HepG2 (cell line): ENCODE results near the gene TRIM67. TPM values are rescaled to one million over a fixed set of nuclear protein-coding genes. Genes with fewer than 3 reads are reported as not detected.

Experiments
- DR1 ChIP-seq: sonication (generic); formaldehyde crosslinking; IDR thresholded peaks from 2 replicates; pipeline ENCODE4 v1.8.0; 2021; ENCODE audit warnings: mild to moderate bottlenecking, missing genetic modification reagents, inconsistent platforms
- EP300 ChIP-seq, 3 experiments: sonication (generic) in 1 of 3; formaldehyde crosslinking in 1 of 3; IDR thresholded peaks; 2 replicates each; pipeline versions ENCODE4 v1.5.1 to v1.6.1; 2011 to 2020; ENCODE audit warnings: low read depth in 2 of 3, low read length in 2 of 3, borderline replicate concordance in 1 of 3, improper control_type of control experiment in 1 of 3, mild to moderate bottlenecking in 1 of 3, missing genetic modification reagents in 1 of 3, moderate library complexity in 1 of 3
- FOXA3 ChIP-seq: IDR thresholded peaks from 2 replicates; pipeline ENCODE4 v1.6.1; 2016; ENCODE audit warnings: missing genetic modification reagents, missing compliant biosample characterization
- ISL2 ChIP-seq: sonication (generic); formaldehyde crosslinking; IDR thresholded peaks from 2 replicates; pipeline ENCODE4 v1.5.0; 2020; ENCODE audit warnings: missing genetic modification reagents
- JUND ChIP-seq: sonication (generic); formaldehyde crosslinking; IDR thresholded peaks from 2 replicates; pipeline ENCODE4 v1.8.0; 2022; ENCODE audit warnings: mild to moderate bottlenecking, missing genetic modification reagents
- KLF12 ChIP-seq: sonication (generic); formaldehyde crosslinking; IDR thresholded peaks from 2 replicates; pipeline ENCODE4 v1.4.0; 2020; ENCODE audit warnings: missing genetic modification reagents, borderline replicate concordance
- RBFOX2 ChIP-seq: fragments of 200-400 bp; formaldehyde crosslinking; IDR thresholded peaks from 2 replicates; pipeline ENCODE4 v1.6.1; 2017; ENCODE audit warnings: low read depth, mild to moderate bottlenecking, low read length
- SALL1 ChIP-seq: sonication (generic); formaldehyde crosslinking; IDR thresholded peaks from 2 replicates; pipeline ENCODE4 v1.8.0; 2022; ENCODE audit warnings: mild to moderate bottlenecking, missing genetic modification reagents
- SPEN ChIP-seq: sonication (generic); formaldehyde crosslinking; IDR thresholded peaks from 2 replicates; pipeline ENCODE4 v1.5.1; 2020; ENCODE audit warnings: low read depth, mild to moderate bottlenecking, missing genetic modification reagents
- TAF1 ChIP-seq: sonication (generic); formaldehyde crosslinking; IDR thresholded peaks from 2 replicates; pipeline ENCODE4 v1.4.0; 2020; ENCODE audit warnings: missing genetic modification reagents
- THAP11 ChIP-seq: IDR thresholded peaks from 2 replicates; pipeline ENCODE4 v1.6.1; 2016; ENCODE audit warnings: missing biosample characterization, missing genetic modification reagents
- YEATS4 ChIP-seq: sonication (generic); formaldehyde crosslinking; IDR thresholded peaks from 2 replicates; pipeline ENCODE4 v1.4.0; 2020; ENCODE audit warnings: missing genetic modification reagents, borderline replicate concordance
- ZEB1 ChIP-seq: IDR thresholded peaks from 2 replicates; pipeline ENCODE4 v1.6.1; 2012; ENCODE audit warnings: mild to moderate bottlenecking, low read depth, inconsistent platforms; ENCODE audit not compliant: insufficient replicate concordance
- ZKSCAN5 ChIP-seq: sonication (generic); formaldehyde crosslinking; IDR thresholded peaks from 2 replicates; pipeline ENCODE4 v1.5.1; 2020; ENCODE audit warnings: mild to moderate bottlenecking, missing genetic modification reagents
- ZNF232 ChIP-seq: sonication (generic); formaldehyde crosslinking; IDR thresholded peaks from 2 replicates; pipeline ENCODE4 v1.4.0; 2020; ENCODE audit warnings: missing genetic modification reagents, borderline replicate concordance
- ZNF598 ChIP-seq: sonication (generic); formaldehyde crosslinking; IDR thresholded peaks from 2 replicates; pipeline ENCODE4 v1.5.1; 2020; ENCODE audit warnings: mild to moderate bottlenecking, missing genetic modification reagents, borderline replicate concordance
- ZNF614 ChIP-seq: IDR thresholded peaks from 2 replicates; pipeline ENCODE4 v1.6.1; 2018; ENCODE audit warnings: missing biosample characterization, missing genetic modification reagents, inconsistent platforms, borderline replicate concordance
- ZNF652 ChIP-seq: IDR thresholded peaks from 2 replicates; pipeline ENCODE4 v1.6.1; 2016; ENCODE audit warnings: low read depth, borderline replicate concordance
- ZSCAN21 ChIP-seq: sonication (generic); formaldehyde crosslinking; IDR thresholded peaks from 2 replicates; pipeline ENCODE4 v1.8.0; 2022; ENCODE audit warnings: mild to moderate bottlenecking, missing genetic modification reagents, moderate library complexity, borderline replicate concordance
- polyA plus RNA-seq, 8 experiments: library from polyadenylated mRNA; depleted of rRNA in 3 of 8; stranded (reverse) in 7 of 8; unstranded in 1 of 8; fragments of >200 nt; fragmentation: Illumina TruSeq in 4 of 8; extraction: Trizol in 4 of 8; gene quantifications; 2 replicates each; pipeline versions ENCODE4 v1.2.1 to v1.2.3, GENCODE V29; 2011 to 2016; ENCODE audit warnings: low read depth in 4 of 8, missing spikeins in 1 of 8, mixed read lengths in 1 of 8; ENCODE audit not compliant: insufficient read depth in 1 of 8
- total RNA-seq, 5 experiments: library from RNA; depleted of rRNA; stranded (reverse); fragments of >200 nt; fragmentation: Illumina TruSeq; extraction: Trizol; gene quantifications; 2 replicates each; pipeline ENCODE4 v1.2.3, GENCODE V29; 2016; ENCODE audit warnings: low read depth in 1 of 5
- TF ChIP-seq, protein P1 (sequence below): sonication (generic); formaldehyde crosslinking; IDR thresholded peaks from 2 replicates; pipeline ENCODE4 v1.4.0; 2020; ENCODE audit warnings: missing genetic modification reagents
- TF ChIP-seq, protein P2 (sequence below): IDR thresholded peaks from 2 replicates; pipeline ENCODE4 v1.6.1; 2016; ENCODE audit warnings: missing biosample characterization, missing genetic modification reagents, low read depth
- TF ChIP-seq, protein P3 (sequence below): sonication (generic); formaldehyde crosslinking; IDR thresholded peaks from 2 replicates; pipeline ENCODE4 v1.4.0; 2020; ENCODE audit warnings: mild to moderate bottlenecking, missing genetic modification reagents
- TF ChIP-seq, protein P4 (sequence below): IDR thresholded peaks from 2 replicates; pipeline ENCODE4 v1.6.1; 2018; ENCODE audit warnings: missing genetic modification reagents, mild to moderate bottlenecking, missing compliant biosample characterization

Gene TRIM67
- total and polyA plus RNA-seq, 2 of the 13 experiments (the other 11 are each of a cell fraction or from before 2014, with no cell fraction given) = not detected

DNA sequence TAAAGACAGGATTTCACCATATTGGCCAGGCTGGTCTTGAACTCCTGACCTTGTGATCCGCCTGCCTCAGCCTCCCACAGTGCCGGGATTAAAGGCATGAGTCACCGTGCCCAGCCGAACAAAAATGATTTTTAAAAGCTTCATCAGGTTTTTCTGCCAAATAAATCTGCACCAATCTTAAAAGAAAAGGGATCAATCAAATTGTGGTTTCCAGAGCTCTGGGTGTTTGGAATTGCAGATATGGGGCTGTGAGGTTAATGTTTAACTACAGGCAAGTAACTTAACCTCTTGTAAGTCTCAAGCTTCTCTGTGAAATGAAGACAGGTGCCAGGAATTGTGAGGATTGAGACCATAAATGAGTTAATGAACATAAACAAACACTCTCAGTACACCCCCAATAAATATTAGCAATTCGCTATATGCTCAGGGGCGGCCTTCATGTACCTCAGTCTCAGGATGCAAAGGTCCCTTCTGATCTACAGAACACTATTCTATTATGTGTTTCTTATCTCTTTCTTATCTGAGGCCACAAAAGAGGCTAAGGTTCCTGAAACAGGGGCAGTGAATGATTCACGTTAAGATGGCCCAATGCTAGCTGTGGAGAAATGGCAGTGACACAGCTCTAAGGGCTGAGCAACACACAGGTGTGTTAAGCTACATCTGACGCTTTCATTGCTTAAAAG is 72.0 kb downstream of the TRIM67 start (continued):
- TF ChIP-seq, protein P1, sequence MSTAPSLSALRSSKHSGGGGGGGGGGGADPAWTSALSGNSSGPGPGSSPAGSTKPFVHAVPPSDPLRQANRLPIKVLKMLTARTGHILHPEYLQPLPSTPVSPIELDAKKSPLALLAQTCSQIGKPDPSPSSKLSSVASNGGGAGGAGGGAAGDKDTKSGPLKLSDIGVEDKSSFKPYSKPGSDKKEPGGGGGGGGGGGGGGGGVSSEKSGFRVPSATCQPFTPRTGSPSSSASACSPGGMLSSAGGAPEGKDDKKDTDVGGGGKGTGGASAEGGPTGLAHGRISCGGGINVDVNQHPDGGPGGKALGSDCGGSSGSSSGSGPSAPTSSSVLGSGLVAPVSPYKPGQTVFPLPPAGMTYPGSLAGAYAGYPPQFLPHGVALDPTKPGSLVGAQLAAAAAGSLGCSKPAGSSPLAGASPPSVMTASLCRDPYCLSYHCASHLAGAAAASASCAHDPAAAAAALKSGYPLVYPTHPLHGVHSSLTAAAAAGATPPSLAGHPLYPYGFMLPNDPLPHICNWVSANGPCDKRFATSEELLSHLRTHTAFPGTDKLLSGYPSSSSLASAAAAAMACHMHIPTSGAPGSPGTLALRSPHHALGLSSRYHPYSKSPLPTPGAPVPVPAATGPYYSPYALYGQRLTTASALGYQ = peak; percentile 86
- TF ChIP-seq YEATS4 (CRISPR knock-in tag) (0 out of 2 replicates have a peak, but pooled peaks have one; percentile 10), ZKSCAN5 (CRISPR knock-in tag) (no peak), RBFOX2 (peak; percentile 70), ISL2 (CRISPR knock-in tag) (peak; percentile 90), ZEB1 (peak; percentile 63), SALL1 (CRISPR knock-in tag) (peak; percentile 83), FOXA3 (CRISPR knock-in tag) (peak; percentile 77), KLF12 (0 out of 2 replicates have a peak, but pooled peaks have one; percentile 13), DR1 (CRISPR knock-in tag) (no peak), ZSCAN21 (CRISPR knock-in tag) (peak; percentile 57; the same call in 1 of the 2 replicates), ZNF598 (CRISPR knock-in tag) (peak; percentile 44; the same call in 1 of the 2 replicates), TAF1 (CRISPR knock-in tag) (peak; percentile 37; the same call in 1 of the 2 replicates), SPEN (CRISPR knock-in tag) (peak; percentile 47; the same call in 1 of the 2 replicates), ZNF232 (peak; percentile 57; the same call in 1 of the 2 replicates), THAP11 (CRISPR knock-in tag) (peak; percentile 58; the same call in 1 of the 2 replicates), ZNF614 (CRISPR knock-in tag) (peak; percentile 30; the same call in 1 of the 2 replicates), ZNF652 (peak; percentile 98), JUND (peak; percentile 61), EP300 (IDR thresholded peaks at IDR 0.05; ENCODE audit: low read depth in 2 of 2, low read length in 2 of 2) (peak; percentile 55 to 94; a peak in 3 of 4 replicates), EP300 (CRISPR knock-in tag; IDR thresholded peaks at IDR 0.05; ENCODE audit: borderline replicate concordance) (peak; percentile 94)
- TF ChIP-seq, protein P2, sequence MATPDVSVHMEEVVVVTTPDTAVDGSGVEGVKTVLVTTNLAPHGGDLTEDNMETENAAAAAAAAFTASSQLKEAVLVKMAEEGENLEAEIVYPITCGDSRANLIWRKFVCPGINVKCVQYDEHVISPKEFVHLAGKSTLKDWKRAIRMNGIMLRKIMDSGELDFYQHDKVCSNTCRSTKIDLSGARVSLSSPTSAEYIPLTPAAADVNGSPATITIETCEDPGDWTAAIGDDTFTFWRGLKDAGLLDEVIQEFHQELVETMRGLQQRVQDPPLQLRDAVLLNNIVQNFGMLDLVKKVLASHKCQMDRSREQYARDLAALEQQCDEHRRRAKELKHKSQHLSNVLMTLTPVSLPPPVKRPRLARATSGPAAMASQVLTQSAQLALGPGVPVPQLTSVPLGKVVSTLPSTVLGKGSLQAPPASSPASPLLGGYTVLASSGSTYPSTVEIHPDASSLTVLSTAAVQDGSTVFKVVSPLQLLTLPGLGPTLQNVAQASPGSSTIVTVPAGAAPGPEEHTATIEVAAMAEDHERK (CRISPR knock-in tag) = no peak
- TF ChIP-seq, protein P3, sequence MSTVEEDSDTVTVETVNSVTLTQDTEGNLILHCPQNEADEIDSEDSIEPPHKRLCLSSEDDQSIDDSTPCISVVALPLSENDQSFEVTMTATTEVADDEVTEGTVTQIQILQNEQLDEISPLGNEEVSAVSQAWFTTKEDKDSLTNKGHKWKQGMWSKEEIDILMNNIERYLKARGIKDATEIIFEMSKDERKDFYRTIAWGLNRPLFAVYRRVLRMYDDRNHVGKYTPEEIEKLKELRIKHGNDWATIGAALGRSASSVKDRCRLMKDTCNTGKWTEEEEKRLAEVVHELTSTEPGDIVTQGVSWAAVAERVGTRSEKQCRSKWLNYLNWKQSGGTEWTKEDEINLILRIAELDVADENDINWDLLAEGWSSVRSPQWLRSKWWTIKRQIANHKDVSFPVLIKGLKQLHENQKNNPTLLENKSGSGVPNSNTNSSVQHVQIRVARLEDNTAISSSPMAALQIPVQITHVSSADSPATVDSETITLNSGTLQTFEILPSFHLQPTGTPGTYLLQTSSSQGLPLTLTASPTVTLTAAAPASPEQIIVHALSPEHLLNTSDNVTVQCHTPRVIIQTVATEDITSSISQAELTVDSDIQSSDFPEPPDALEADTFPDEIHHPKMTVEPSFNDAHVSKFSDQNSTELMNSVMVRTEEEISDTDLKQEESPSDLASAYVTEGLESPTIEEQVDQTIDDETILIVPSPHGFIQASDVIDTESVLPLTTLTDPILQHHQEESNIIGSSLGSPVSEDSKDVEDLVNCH (CRISPR knock-in tag) = no peak
- TF ChIP-seq, protein P4, sequence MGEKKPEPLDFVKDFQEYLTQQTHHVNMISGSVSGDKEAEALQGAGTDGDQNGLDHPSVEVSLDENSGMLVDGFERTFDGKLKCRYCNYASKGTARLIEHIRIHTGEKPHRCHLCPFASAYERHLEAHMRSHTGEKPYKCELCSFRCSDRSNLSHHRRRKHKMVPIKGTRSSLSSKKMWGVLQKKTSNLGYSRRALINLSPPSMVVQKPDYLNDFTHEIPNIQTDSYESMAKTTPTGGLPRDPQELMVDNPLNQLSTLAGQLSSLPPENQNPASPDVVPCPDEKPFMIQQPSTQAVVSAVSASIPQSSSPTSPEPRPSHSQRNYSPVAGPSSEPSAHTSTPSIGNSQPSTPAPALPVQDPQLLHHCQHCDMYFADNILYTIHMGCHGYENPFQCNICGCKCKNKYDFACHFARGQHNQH = 0 out of 2 replicates have a peak, but pooled peaks have one; percentile 11
